ENCODE data around the gene TNIK. TPM values are rescaled to one million over a fixed set of nuclear protein-coding genes. Genes with fewer than 3 reads are reported as not detected.

The TNIK gene
- total and polyA plus RNA-seq, 10 of the 15 experiments (the other 5 are each of a cell fraction or from before 2014, with no cell fraction given) = 13.9 to 74.3 (median 48.2) TPM

DNA sequence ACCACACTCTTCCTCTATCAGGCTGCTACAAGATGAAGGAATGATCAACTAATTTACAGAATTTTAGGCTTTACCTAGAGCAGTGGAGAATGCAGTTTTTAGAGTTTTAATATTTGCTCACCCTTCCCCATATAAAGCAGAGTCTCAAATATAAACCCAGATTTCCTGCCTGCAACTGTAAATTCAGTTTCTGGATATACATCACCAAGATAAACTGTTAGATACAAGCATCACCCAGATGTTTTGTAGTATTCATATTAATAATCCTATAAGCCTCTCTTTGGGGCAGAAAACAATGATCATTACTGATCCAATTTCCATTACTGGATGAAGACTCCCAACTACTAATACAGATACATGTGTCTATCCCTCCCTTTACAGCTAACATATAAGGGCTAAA is 205.9 kb downstream of the TNIK start (continued):
- TF ChIP-seq, protein P1, sequence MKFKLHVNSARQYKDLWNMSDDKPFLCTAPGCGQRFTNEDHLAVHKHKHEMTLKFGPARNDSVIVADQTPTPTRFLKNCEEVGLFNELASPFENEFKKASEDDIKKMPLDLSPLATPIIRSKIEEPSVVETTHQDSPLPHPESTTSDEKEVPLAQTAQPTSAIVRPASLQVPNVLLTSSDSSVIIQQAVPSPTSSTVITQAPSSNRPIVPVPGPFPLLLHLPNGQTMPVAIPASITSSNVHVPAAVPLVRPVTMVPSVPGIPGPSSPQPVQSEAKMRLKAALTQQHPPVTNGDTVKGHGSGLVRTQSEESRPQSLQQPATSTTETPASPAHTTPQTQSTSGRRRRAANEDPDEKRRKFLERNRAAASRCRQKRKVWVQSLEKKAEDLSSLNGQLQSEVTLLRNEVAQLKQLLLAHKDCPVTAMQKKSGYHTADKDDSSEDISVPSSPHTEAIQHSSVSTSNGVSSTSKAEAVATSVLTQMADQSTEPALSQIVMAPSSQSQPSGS (IDR thresholded peaks at IDR 0.05; ENCODE audit: low read length) = no peak
- TF ChIP-seq, protein P2, sequence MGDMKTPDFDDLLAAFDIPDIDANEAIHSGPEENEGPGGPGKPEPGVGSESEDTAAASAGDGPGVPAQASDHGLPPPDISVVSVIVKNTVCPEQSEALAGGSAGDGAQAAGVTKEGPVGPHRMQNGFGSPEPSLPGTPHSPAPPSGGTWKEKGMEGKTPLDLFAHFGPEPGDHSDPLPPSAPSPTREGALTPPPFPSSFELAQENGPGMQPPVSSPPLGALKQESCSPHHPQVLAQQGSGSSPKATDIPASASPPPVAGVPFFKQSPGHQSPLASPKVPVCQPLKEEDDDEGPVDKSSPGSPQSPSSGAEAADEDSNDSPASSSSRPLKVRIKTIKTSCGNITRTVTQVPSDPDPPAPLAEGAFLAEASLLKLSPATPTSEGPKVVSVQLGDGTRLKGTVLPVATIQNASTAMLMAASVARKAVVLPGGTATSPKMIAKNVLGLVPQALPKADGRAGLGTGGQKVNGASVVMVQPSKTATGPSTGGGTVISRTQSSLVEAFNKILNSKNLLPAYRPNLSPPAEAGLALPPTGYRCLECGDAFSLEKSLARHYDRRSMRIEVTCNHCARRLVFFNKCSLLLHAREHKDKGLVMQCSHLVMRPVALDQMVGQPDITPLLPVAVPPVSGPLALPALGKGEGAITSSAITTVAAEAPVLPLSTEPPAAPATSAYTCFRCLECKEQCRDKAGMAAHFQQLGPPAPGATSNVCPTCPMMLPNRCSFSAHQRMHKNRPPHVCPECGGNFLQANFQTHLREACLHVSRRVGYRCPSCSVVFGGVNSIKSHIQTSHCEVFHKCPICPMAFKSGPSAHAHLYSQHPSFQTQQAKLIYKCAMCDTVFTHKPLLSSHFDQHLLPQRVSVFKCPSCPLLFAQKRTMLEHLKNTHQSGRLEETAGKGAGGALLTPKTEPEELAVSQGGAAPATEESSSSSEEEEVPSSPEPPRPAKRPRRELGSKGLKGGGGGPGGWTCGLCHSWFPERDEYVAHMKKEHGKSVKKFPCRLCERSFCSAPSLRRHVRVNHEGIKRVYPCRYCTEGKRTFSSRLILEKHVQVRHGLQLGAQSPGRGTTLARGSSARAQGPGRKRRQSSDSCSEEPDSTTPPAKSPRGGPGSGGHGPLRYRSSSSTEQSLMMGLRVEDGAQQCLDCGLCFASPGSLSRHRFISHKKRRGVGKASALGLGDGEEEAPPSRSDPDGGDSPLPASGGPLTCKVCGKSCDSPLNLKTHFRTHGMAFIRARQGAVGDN (IDR thresholded peaks at IDR 0.05) = no peak
- TF ChIP-seq JUNB (IDR thresholded peaks at IDR 0.05) = no peak
- no peak for TF ChIP-seq ZNF207 (IDR thresholded peaks at IDR 0.05; ENCODE audit: borderline replicate concordance)
- no peak for TF ChIP-seq SUZ12 (IDR thresholded peaks at IDR 0.05; ENCODE audit: unreplicated experiment)

DNA sequence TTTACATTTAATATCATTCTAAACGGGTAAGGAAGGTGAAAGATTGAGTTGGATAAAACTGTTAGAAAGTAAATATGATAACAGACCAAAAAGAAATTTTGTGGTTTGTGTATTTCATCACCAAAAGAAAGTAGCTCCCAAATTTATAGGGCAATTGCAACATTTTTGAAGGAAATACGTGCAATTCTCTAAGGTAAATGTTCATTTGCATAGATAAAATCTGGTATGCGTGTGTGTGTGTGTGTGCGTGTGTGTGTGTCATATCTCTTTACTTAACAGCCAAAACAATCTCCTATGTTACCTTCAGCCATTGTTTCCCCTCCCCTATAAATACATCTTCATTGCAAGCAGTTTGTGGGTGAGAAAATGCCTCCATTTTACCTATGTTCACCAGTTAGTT is 208.4 kb downstream of the TNIK start:
- SMC1A ChIA-PET (ENCODE audit: uncharacterized antibody, unreplicated experiment) = interaction anchor here (1.0 to 23.0 kb wide), 6 partner anchors 8 to 202 kb away, joined by 3 to 657 read pairs (median 6); no protein-coding TSS in a partner anchor

More for the DNA sequence above, 208.4 kb downstream of the TNIK start:
- no TSS peak for BruUV-seq (replicated peaks)
- no peak for FAIRE-seq
- Histone ChIP-seq H4K20me1 (ENCODE audit: control insufficient read depth, insufficient read depth) (no peaks in the 10 kb centered on the region), H3K27me3 (replicated peaks in 1 of 2; ENCODE audit: control insufficient read depth in 2 of 2, insufficient read depth in 2 of 2, low read length in 1 of 2) (no peaks in the 10 kb centered on the region), H3K79me2 (ENCODE audit: control insufficient read depth, insufficient read depth, low read length) (peaks cover 89% of the 10 kb centered on the region), H3K9me3 (replicated peaks; ENCODE audit: control insufficient read depth, insufficient read depth, low read length) (no peaks in the 10 kb centered on the region; the same call in 2 of the 3 replicates), H3K27ac (ENCODE audit: control insufficient read depth, insufficient read depth) (peak overlapping the region; percentile 80), H3K9ac (ENCODE audit: control insufficient read depth, insufficient read depth, low read length) (no peak overlapping the region), H3K4me2 (ENCODE audit: control insufficient read depth, insufficient read depth) (no peak overlapping the region), H2AFZ (ENCODE audit: control insufficient read depth, low read depth, low read length) (no peak overlapping the region), H3K4me1 (ENCODE audit: control insufficient read depth, insufficient read depth, low read length) (peaks cover 86% of the 10 kb centered on the region), H3K4me3 (no peak overlapping the region), H3K36me3 (ENCODE audit: control insufficient read depth in 2 of 2, insufficient read depth in 2 of 2, low read length in 1 of 2) (no peaks in the 10 kb centered on the region)
- ChIA-PET CTCF (interaction anchor here (1.0 to 4.3 kb wide), 3 partner anchors 18 to 96 kb away, joined by 5 to 25 read pairs (median 9); no protein-coding TSS in a partner anchor), RAD21 (ENCODE audit: unreplicated experiment) (interaction anchor here (1.0 to 6.5 kb wide), 5 partner anchors 18 to 58 kb away, joined by 3 to 43 read pairs (median 5); no protein-coding TSS in a partner anchor), POLR2A (interaction anchor here (0.7 to 1.4 kb wide), 4 partner anchors 9 to 86 kb away, joined by 3 read pairs; no protein-coding TSS in a partner anchor)
- 67% methylated on average over 4 of the region's 4 CpGs for WGBS (ENCODE audit: insufficient coverage, insufficient replicate concordance, low lambda C conversion rate, missing lambda C conversion rate)
- intact Hi-C loops (cut with micrococcal nuclease; ENCODE audit: unreplicated experiment) = loop anchor here (10.0 kb wide), 2 partner anchors 67 to 313 kb away; no protein-coding TSS in a partner anchor
- DNase-seq (ENCODE audit: low read depth, low spot score) = no peak
- no peak for ATAC-seq
- in situ Hi-C loops (cut with MboI) = no loop called here
- no peak for TF ChIP-seq SIN3A (IDR thresholded peaks at IDR 0.05; ENCODE audit: low read depth, low read length)
- peak; percentile 49; the same call in 1 of the 3 replicates for TF ChIP-seq POU2F2 (IDR thresholded peaks at IDR 0.05; ENCODE audit: borderline replicate concordance, low read depth, low read length)

Data from GM12878 (cell line).